ENCODE data around the gene CROCC2. TPM values are rescaled to one million over a fixed set of nuclear protein-coding genes. Genes with fewer than 3 reads are reported as not detected.

The CROCC2 gene
- total RNA-seq, 4 donors from 2014 or later: 0.27 to 0.83 TPM; not detected in 2

DNA sequence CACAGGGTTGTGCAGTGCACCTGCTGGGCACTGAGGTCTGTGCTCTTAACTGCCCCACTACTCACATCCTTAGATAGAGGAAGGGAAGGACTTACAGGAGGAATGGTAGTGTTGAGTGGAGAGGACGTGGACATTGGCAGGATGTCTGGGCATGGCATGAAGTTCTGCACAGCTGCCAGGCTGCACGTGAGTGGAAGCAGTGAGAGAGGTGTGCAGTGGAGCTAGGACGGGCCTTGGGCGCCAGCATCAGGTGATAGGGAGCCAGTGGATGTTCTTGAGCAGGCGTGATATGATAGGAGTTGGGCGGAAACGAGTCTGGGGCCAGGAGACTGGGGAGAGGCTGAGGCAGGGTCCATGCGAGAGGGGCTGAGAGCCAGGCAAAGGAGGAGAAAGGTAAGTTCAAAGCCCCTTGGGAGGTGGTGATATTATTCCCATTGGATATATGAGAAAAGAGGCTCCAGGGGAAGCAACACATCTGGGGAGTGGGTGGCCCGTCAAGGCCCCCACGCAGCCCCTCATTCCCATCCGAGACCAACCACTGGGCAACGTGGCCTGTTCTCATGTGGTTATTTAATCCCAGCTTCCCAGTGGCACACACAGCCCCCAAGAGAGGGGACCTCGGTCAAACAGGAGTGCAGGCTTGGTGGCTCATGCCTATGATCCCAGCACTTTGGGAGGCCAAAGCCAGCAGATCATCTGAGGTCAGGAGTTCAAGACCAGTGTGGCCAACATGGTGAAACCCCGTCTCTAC is 46.5 kb downstream of the CROCC2 start:
- Histone ChIP-seq H3K27me3 (no peaks in the 10 kb centered on the region), H3K9me3 (no peaks in the 10 kb centered on the region), H3K4me3 (no peak overlapping the region), H3K4me1 (peaks cover 0 to 7% (median 0%) of the 10 kb centered on the region in 4 donors), H3K27ac (no peak overlapping the region), H3K36me3 (no peaks in the 10 kb centered on the region)
- no peak for TF ChIP-seq POLR2A (IDR thresholded peaks at IDR 0.05)
- TF ChIP-seq, protein P1, sequence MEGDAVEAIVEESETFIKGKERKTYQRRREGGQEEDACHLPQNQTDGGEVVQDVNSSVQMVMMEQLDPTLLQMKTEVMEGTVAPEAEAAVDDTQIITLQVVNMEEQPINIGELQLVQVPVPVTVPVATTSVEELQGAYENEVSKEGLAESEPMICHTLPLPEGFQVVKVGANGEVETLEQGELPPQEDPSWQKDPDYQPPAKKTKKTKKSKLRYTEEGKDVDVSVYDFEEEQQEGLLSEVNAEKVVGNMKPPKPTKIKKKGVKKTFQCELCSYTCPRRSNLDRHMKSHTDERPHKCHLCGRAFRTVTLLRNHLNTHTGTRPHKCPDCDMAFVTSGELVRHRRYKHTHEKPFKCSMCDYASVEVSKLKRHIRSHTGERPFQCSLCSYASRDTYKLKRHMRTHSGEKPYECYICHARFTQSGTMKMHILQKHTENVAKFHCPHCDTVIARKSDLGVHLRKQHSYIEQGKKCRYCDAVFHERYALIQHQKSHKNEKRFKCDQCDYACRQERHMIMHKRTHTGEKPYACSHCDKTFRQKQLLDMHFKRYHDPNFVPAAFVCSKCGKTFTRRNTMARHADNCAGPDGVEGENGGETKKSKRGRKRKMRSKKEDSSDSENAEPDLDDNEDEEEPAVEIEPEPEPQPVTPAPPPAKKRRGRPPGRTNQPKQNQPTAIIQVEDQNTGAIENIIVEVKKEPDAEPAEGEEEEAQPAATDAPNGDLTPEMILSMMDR (IDR thresholded peaks at IDR 0.05): no peak
- peak in 1 of 3 donors; percentile 25 for DNase-seq

DNA sequence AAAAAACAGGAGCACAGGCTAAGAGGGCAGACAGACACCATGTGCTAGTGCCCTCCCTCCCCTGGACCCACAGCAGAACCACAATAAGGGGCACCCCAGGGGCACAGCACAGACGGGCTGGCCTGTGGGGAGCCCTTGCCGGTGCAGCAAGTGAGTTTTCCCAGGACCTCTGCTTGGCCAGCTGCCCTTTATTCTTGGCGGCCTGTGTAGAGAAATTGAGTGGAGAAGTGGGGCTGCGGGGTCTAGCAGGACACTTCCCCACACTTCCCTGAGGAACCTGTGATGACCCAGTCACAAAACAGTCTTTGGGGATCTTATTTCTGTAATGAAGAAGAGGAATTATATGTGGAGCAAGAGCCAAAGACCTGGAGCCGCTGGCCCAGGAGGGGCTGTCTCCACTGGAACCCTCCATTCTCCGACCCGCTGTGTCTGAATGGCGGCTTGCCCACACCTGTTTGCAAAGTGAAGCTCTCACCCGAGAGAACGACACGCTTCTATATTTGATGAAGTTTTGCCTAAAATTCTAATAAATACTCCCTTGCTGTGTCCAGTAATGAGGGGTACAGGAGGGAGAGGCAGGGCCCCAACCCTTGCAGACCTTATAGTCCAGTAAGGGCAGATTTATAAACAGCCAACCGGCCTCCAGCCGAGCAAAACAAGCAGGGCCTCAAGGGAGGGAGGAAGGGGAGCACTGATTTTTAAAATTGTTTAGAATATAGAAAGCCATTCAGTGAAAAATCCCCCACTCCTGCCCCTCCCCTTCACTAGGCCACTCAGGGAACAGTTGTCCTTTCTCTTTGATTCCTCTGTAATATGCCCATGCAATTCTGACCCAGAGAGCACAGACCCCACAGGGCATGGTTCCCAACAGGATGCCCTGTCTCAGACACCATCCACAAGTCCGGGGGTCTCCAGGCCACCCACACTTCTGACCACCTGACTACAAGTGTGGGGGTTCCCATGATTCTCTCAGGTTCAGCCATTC is 47.6 kb downstream of the CROCC2 start:
- H3K36me3 ChIP-seq: no peaks in the 10 kb centered on the region
- H3K27ac ChIP-seq: no peak overlapping the region
- no peak overlapping the region for H3K4me3 ChIP-seq
- H3K4me1 ChIP-seq: peaks cover 0 to 7% (median 0%) of the 10 kb centered on the region in 4 donors
- peak in 1 of 3 donors; percentile 30 for DNase-seq
- TF ChIP-seq POLR2A (IDR thresholded peaks at IDR 0.05): no peak
- TF ChIP-seq, protein P1 (IDR thresholded peaks at IDR 0.05): no peak
- H3K9me3 ChIP-seq: no peaks in the 10 kb centered on the region
- H3K27me3 ChIP-seq: no peaks in the 10 kb centered on the region

- Histone ChIP-seq H3K27me3 (no peaks in the 10 kb centered on the region), H3K4me1 (peaks cover 0 to 8% (median 0%) of the 10 kb centered on the region in 4 donors), H3K36me3 (no peaks in the 10 kb centered on the region), H3K4me3 (no peak overlapping the region), H3K27ac (no peak overlapping the region), H3K9me3 (no peaks in the 10 kb centered on the region)
- no peak for TF ChIP-seq POLR2A (IDR thresholded peaks at IDR 0.05)
- TF ChIP-seq, protein P1 (IDR thresholded peaks at IDR 0.05): no peak
- peak in 1 of 3 donors; percentile 27 for DNase-seq
These were observed 48.5 kb downstream of the CROCC2 start for GRCh38 chr2:240954436-240955305.

DNA sequence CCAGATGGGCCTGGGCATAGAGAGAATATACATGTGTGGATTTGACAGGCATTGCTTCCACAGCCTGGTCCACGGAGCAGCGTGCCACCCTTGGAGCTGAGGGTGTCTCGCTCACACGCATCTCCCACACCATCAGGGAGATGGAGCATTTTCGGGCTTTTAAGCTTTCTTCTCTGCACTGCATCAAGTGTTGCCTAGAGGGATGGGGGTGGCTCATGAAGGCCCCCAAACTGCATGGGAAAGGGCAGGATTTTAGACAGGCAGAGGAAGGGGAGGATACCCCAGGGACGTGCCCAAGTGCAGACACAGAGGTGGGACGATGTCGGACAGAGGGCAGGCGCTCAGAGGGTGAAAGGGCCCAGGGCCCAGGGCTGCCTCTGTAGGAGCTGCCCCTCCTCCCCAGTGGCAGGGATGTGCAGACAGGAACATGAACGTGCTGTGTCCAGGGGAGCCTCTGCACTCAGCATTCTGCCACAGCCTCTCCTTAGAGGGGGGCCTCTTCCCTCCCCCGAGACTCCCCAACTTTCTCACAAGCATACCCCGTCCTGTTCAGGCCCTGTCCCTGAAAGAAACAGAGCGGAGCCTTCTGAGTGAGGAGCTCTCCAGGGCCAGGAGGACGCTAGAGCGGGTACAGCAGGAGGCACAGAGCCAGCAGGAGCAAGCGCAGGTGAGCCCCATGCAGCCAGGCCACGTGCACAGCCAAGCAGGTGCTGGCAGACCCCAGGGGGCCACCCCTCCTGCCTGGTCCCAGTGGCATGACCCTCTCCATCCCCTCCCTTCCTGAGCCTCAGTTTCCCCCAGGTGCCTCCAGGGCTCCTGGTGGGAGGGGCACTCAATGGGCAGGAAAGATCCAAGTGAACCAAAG is 49.4 kb downstream of the CROCC2 start:
- Histone ChIP-seq H3K27ac (peak overlapping the region in 2 of 4 donors; percentile 13 to 31), H3K36me3 (no peaks in the 10 kb centered on the region)

More for the DNA sequence above, 49.4 kb downstream of the CROCC2 start:
- no peaks in the 10 kb centered on the region for H3K9me3 ChIP-seq
- peak in 2 of 3 donors; percentile 37 to 38 for DNase-seq
- H3K4me1 ChIP-seq: peaks cover 0 to 17% (median 0%) of the 10 kb centered on the region in 4 donors
- H3K27me3 ChIP-seq: no peaks in the 10 kb centered on the region
- TF ChIP-seq POLR2A (IDR thresholded peaks at IDR 0.05): no peak
- TF ChIP-seq, protein P1 (IDR thresholded peaks at IDR 0.05): no peak
- no peak overlapping the region for H3K4me3 ChIP-seq

Data from Peyer's patch (tissue), 4 donors.